ENCODE data around the gene MVB12B.

DNA sequence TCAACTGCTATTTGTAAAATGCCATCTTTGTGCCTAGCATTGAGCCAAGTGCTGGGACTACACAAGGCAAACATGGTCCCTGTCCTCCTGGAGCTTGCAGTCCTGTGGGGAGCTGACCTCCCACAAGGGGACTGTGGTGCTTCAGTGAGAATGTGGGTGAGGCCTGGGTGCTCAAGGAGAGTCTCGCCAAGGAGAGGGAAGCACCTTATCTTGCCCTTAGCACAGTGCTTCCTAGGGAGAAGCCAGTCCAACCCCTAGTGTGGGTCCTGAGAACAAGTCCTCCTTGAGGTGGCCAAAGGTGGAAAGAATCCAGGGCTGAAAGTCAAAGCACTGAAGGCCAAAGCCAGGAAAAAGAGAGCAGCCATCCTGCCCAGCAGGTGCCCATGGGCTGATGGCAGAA, 31.1 kb upstream of the MVB12B start:
- TF ChIP-seq, protein P1, sequence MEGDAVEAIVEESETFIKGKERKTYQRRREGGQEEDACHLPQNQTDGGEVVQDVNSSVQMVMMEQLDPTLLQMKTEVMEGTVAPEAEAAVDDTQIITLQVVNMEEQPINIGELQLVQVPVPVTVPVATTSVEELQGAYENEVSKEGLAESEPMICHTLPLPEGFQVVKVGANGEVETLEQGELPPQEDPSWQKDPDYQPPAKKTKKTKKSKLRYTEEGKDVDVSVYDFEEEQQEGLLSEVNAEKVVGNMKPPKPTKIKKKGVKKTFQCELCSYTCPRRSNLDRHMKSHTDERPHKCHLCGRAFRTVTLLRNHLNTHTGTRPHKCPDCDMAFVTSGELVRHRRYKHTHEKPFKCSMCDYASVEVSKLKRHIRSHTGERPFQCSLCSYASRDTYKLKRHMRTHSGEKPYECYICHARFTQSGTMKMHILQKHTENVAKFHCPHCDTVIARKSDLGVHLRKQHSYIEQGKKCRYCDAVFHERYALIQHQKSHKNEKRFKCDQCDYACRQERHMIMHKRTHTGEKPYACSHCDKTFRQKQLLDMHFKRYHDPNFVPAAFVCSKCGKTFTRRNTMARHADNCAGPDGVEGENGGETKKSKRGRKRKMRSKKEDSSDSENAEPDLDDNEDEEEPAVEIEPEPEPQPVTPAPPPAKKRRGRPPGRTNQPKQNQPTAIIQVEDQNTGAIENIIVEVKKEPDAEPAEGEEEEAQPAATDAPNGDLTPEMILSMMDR (conservative IDR thresholded peaks at IDR 0.05; ENCODE audit: low read length) = no peak
- no peak for TF ChIP-seq EZH2phosphoT487 (IDR thresholded peaks at IDR 0.05; ENCODE audit: borderline replicate concordance)

Data from Loucy (cell line).